HUES48 (cell line): ENCODE results near the gene CRYGN.

Source experiments
- H3K27ac ChIP-seq: one replicate; pipeline ENCODE4 v1.7.0; 2013; ENCODE audit warnings: low read depth, low read length, inconsistent platforms
- H3K27me3 ChIP-seq: 2 replicates; pipeline ENCODE4 v1.6.1; 2013; ENCODE audit warnings: mild to moderate bottlenecking, low read length; ENCODE audit not compliant: control insufficient read depth, insufficient read depth
- H3K36me3 ChIP-seq: 2 replicates; pipeline ENCODE4 v1.6.1; 2013; ENCODE audit warnings: low read length; ENCODE audit not compliant: control insufficient read depth, insufficient read depth
- H3K4me1 ChIP-seq: 2 replicates; pipeline ENCODE4 v1.6.1; 2013; ENCODE audit warnings: mild to moderate bottlenecking, low read length; ENCODE audit not compliant: control insufficient read depth, insufficient read depth
- H3K4me3 ChIP-seq: 2 replicates; pipeline ENCODE4 v1.5.1; 2013; ENCODE audit warnings: mild to moderate bottlenecking, low read depth, low read length
- H3K9ac ChIP-seq: 2 replicates; pipeline ENCODE4 v1.6.1; 2013; ENCODE audit warnings: mild to moderate bottlenecking, low read depth, low read length, moderate library complexity
- H3K9me3 ChIP-seq: 2 replicates; pipeline ENCODE4 v1.6.1; 2013; ENCODE audit warnings: low read length; ENCODE audit not compliant: control insufficient read depth, insufficient read depth

The CRYGN gene, protein sequence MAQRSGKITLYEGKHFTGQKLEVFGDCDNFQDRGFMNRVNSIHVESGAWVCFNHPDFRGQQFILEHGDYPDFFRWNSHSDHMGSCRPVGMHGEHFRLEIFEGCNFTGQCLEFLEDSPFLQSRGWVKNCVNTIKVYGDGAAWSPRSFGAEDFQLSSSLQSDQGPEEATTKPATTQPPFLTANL

DNA sequence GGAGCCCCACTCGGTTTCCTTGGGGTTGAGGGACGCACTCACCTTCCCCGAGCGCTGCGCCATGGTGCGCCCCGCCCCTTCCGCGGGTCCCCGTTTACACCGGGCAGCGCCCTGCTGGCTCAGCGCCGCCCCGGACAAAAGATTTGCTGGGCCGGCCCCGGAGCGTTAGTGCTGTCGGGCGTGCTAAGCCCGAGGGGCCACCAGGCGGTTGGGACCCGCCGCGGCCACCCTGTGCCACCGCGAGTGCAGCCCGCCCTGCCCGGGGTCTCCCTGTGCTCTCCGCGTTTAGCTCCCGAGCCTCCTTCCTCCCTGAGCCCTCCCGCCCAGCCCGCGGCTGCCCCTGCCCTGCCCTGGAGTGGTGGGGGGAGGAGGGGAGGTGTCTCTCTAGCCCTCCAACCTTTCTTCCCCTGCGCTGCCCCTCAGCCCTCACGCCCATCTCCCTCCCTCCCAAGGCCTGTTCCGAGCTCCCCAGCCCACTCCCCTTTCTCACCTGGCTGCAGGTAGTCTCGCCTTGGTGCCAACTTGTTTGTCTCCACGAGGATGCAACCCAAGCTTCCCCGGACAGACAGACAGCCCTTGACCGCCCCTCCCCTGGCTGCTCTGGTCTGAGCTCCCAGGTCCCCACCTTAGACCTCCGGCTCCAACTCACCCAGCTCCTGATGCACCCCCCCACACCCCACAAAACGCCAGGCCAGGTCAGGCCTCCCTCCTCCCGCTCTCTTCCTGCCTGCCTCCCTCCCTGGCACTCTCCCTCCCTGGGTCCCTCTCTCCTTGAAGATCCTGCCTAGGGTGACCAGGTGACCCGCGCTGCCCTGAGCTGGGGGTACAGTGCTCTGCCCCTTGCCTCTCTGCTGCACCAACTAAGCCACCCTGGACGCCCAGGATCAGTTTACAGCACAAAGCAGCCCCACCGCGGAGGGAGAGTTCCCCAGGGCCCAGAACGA lies at the start of gene CRYGN:
TSS of gene CRYGN (minus strand) at position 287 of the 944 bp plus-strand sequence. CDS start at position 63, 224 bp downstream.
- no peak within 1 kb of the TSS for H3K9ac ChIP-seq
- peak within 1 kb of the TSS; percentile 62 for H3K4me3 ChIP-seq
- peaks cover 9% of the 10 kb centered on the region for H3K27me3 ChIP-seq
- H3K27ac ChIP-seq = no peak within 1 kb of the TSS
- H3K36me3 ChIP-seq = no peaks in the 10 kb centered on the region
- no peaks in the 10 kb centered on the region for H3K9me3 ChIP-seq
- peaks cover 18% of the 10 kb centered on the region for H3K4me1 ChIP-seq

DNA sequence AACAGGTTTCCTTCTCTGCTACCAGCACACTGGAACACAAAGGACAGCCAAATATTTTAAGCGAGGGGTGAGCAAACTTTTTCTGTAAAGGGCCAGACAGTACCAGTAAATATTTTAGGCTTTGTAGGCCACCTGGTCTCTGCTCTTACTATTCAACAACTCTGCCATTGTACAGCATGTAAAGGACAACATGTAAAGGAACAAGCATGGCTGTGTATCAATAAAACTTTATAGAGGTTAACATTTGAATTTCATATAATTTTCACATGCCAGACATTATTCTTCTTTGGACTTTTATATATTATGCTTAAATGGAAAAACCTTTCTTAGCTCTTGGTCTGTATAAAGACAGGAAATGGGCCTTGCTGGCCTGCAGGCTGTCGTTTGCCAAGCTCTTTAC lies 49.6 kb upstream of the CRYGN start:
- Histone ChIP-seq H3K9me3 (no peaks in the 10 kb centered on the region), H3K4me3 (no peak overlapping the region), H3K36me3 (peaks cover 66% of the 10 kb centered on the region), H3K27me3 (no peaks in the 10 kb centered on the region), H3K27ac (no peak overlapping the region), H3K4me1 (peaks cover 30% of the 10 kb centered on the region), H3K9ac (no peak overlapping the region)

DNA sequence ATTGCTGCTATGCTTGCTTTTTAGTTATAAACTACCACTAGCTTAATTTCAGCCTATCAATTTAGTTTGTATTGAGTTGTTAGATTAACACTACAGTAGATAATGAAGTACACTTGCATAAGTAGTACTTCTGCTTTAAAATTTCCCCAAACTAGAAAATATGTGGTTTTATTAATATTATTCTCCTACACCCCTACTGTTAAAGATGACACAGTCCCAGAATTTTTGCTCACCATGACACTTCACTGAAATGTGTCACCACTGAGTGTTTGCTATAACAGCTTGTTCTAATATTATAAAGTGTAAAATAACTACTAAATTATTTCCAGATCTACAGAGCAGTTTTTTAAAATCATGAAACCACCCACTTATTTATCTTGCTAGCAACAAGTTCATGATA lies 48.2 kb upstream of the CRYGN start:
- Histone ChIP-seq H3K27me3 (no peaks in the 10 kb centered on the region), H3K27ac (no peak overlapping the region), H3K9me3 (no peaks in the 10 kb centered on the region), H3K4me3 (no peak overlapping the region), H3K36me3 (peaks cover 80% of the 10 kb centered on the region), H3K4me1 (peaks cover 16% of the 10 kb centered on the region), H3K9ac (no peak overlapping the region)

DNA sequence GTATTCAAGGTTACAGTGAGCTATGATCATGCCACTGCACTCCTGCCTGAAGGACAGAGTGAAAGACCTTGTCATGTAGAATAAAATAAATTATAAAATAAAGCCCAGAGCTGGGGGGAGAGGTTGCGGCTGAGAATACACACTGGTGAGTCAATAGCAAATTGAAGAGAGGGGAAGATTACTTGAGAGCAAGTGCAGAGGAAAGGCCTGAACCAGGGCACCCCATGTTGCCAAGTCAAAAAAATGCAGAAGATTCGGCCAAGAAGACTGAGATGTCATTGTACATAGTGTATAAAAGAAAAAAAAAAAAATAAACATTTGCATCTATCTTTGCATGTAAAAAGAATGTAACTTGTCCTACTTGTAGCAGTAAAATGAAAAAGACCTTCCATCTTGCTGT lies 47.3 kb upstream of the CRYGN start:
- H3K27ac ChIP-seq = no peak overlapping the region
- no peaks in the 10 kb centered on the region for H3K9me3 ChIP-seq
- peaks cover 89% of the 10 kb centered on the region for H3K36me3 ChIP-seq

DNA sequence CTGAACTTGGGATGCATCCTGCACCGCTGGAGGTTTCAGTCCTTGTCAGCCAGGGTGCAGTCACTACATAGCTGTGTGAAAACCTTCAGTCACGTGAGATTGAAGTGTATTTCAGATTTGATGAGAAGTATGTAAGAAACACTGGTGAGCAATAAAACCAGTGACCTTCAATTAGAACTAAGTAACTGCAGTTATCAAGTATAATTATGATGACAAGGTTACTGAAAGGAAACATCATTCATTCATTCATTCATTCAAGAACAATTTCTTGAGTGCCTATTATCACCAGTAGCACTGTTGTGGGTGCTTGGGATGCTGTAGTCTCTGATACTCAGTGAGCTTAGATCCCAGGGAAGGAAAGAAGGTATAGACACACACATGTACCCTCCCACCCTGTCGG lies 46.1 kb upstream of the CRYGN start:
- H3K9ac ChIP-seq = no peak overlapping the region
- no peak overlapping the region for H3K27ac ChIP-seq
- peaks cover 9% of the 10 kb centered on the region for H3K4me1 ChIP-seq
- H3K9me3 ChIP-seq = no peaks in the 10 kb centered on the region
- peaks cover 99% of the 10 kb centered on the region for H3K36me3 ChIP-seq
- H3K4me3 ChIP-seq = no peak overlapping the region
- H3K27me3 ChIP-seq = no peaks in the 10 kb centered on the region

More for the DNA sequence above, 47.3 kb upstream of the CRYGN start:
- Histone ChIP-seq H3K4me1 (peaks cover 15% of the 10 kb centered on the region), H3K27me3 (no peaks in the 10 kb centered on the region), H3K9ac (no peak overlapping the region), H3K4me3 (no peak overlapping the region)

DNA sequence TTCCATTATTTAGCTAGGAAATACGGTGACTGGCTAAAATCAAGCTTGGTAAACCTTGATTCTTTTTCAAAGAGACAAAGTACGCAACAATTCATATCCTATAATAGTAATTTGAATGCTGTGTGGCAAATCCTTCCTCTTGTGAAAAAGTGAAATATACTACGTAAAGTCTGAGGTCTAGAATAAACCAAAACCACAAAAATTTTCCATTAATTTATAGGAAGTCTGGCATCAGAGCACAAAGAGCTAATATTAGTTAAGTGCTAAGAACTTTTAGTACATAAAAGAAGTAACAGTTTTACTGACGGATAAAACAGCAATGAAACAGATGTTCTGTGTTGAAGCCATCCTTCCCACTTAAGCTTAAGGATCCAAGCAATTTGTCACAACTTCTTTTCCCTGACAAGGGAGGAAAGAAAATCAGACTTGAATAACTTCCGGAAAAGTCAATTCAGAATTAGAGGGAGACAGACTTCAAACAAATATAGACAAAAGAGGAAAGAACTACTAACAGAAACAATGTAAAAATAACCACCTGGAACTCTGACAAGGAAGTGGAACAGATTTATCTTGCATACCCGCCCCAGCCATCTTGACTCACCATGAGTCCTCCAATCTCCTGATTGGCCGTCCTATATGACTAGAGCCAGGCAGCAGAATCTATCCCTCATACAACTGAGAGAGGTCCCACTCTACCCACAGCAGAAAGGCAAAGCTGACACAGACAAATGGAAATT lies 45.2 kb upstream of the CRYGN start:
- H3K36me3 ChIP-seq = peaks cover 96% of the 10 kb centered on the region
- peaks cover under 1% of the 10 kb centered on the region; the same call in 1 of the 2 replicates for H3K4me1 ChIP-seq
- H3K9ac ChIP-seq = no peak overlapping the region
- no peaks in the 10 kb centered on the region for H3K9me3 ChIP-seq
- H3K27ac ChIP-seq = no peak overlapping the region
- H3K4me3 ChIP-seq = no peak overlapping the region
- no peaks in the 10 kb centered on the region for H3K27me3 ChIP-seq

DNA sequence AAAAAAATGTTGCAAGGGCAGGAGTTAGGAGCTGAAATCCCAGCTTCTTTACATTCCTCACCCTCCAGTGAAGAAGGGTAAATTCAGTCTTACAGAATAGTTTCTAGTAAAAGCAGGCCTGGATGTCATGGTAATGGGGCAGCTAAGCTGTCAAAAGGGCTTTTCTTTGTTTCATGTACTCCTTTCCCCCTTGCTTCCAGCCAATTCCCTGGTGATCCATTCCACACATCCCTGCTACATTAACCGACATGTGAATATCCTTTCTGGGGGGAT lies 43.7 kb upstream of the CRYGN start:
- Histone ChIP-seq H3K4me1 (peaks cover 3% of the 10 kb centered on the region; the same call in 1 of the 2 replicates), H3K9ac (no peak overlapping the region), H3K9me3 (no peaks in the 10 kb centered on the region), H3K27ac (no peak overlapping the region), H3K4me3 (no peak overlapping the region), H3K27me3 (no peaks in the 10 kb centered on the region), H3K36me3 (peaks cover 85% of the 10 kb centered on the region)

DNA sequence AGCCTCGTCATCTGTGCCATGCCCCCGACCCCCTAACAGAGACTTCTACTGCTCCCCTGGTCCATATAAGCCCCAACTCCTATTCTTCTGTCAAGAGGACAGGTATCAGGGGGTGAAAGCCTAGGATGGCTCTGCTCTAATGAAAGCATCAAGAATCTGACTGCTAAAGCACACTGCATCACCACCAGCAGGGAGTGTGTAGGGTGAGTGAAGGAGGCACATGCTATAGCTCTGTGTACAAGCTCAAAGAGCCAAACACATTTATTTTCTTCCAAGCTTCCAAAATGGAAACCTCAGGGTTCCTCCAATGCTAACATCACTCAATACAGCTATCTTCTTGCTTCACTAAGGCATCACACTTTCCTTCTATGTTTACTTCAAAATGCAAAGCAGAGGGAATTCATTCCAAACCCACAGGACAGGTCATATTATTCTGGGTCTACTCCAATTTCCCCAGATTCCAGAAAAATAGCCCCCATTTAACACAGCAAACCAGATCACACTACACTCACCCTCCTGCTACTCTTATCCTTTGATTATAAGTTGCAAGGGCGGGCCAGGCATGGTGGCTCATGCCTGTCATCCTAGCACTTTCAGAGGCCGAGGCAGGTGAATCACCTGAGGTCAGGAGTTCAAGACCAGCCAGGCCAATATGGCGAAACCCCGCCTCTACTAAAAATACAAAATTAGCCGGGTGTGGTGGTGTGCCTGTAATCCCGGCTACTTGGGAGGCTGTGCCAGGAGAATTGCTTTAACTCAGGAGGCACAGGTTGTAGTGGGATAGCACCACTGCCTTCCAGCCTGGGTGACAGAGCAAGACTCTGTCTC lies 43.2 kb upstream of the CRYGN start:
- Histone ChIP-seq H3K4me3 (no peak overlapping the region), H3K27me3 (no peaks in the 10 kb centered on the region), H3K9ac (no peak overlapping the region), H3K36me3 (peaks cover 80% of the 10 kb centered on the region), H3K27ac (no peak overlapping the region), H3K4me1 (peaks cover 4% of the 10 kb centered on the region), H3K9me3 (no peaks in the 10 kb centered on the region)

DNA sequence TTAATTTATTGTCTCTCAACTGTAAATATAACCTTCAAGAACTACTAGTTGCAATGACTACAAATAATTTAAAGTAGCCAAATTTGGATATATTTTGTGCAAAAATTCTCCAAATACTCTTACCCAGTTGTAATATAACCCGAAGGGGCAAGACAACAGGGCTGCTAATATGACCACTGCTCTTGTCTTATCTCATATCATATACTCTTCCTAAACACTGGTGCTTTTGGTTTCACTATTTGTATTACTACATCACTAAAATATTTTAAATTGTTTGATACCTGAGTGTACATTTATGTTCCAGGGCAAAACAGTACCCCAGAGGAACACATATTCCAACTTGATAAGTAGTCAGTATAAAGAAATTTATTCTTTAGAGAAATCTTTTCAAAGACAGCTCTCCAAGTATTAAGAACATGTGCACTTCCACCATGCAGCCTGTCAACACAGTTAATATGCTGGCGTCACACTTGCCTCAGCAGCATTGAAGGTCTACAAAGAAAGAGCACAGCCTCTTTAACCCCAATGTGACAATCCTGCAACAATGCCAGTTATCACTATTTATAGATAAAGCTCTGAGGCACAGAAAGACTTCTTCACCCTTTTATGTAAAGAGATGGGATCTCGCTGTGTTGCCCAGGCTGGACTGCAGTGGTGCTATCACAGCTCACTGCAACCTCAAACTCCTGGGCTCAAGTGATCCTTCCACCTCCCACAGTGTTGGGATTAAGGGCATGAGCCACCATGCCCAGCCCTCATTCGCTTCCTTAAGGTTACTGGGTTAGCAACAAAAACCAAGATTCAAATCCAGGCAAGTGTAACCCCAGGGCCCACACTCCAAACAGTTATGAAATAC lies 41.9 kb upstream of the CRYGN start:
- Histone ChIP-seq H3K36me3 (peaks cover 69% of the 10 kb centered on the region), H3K4me1 (peaks cover 11% of the 10 kb centered on the region), H3K9ac (no peak overlapping the region), H3K4me3 (no peak overlapping the region), H3K9me3 (no peaks in the 10 kb centered on the region), H3K27me3 (no peaks in the 10 kb centered on the region), H3K27ac (no peak overlapping the region)

DNA sequence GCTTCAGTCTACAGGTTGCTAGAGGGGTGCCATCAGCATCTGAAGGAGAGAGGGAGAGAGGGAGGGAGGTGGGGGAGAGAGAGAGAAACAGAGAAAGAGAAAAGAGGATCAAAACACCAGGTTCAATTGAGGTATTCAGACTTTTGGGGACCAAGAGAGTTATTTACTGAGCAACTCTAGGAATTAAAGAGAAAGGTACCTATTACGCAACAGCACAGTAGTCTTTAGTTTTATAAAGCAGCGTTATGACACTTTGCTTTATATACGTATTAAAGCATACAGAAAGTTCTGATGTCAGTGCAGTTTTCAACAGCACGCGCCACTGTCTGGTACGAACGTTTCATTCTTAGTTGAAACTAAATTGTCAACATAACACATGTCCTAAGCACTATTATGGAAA lies 37.9 kb upstream of the CRYGN start:
- no peak overlapping the region for H3K9ac ChIP-seq
- H3K27me3 ChIP-seq = no peaks in the 10 kb centered on the region
- peaks cover 20% of the 10 kb centered on the region for H3K4me1 ChIP-seq
- no peaks in the 10 kb centered on the region for H3K9me3 ChIP-seq
- peaks cover 50% of the 10 kb centered on the region for H3K36me3 ChIP-seq
- H3K4me3 ChIP-seq = no peak overlapping the region
- peak overlapping the region; percentile 2 for H3K27ac ChIP-seq
